OCI-LY7 (cell line): ENCODE measurements around the gene C16orf95.

Experiments
- CTCF ChIP-seq: fragments of 200-600 bp; sonication (generic); conservative IDR thresholded peaks from 2 replicates; pipeline ENCODE4 v1.5.1; 2014; ENCODE audit warnings: mild to moderate bottlenecking, antibody characterized with exemption, low read length, moderate library complexity, mixed read lengths
- EZH2phosphoT487 ChIP-seq: fragments of 200-600 bp; sonication (generic); IDR thresholded peaks from 2 replicates; pipeline ENCODE4 v1.6.1; 2018; ENCODE audit warnings: low read depth, borderline replicate concordance, mild to moderate bottlenecking, mixed run types, antibody characterized with exemption, low read length, moderate library complexity, mixed read lengths

GRCh38 chr16:87311387-87311786, 5.8 kb downstream of the C16orf95 start:
- TF ChIP-seq CTCF (no peak), EZH2phosphoT487 (no peak)
